HepG2 (cell line): ENCODE data around the gene ZBTB37. TPM values are rescaled to one million over a fixed set of nuclear protein-coding genes. Genes with fewer than 3 reads are reported as not detected.

Experiments
- FIP1L1 ChIP-seq: fragments of 200-400 bp; formaldehyde crosslinking; IDR thresholded peaks from 2 replicates; pipeline ENCODE4 v1.6.1; 2018; ENCODE audit warnings: low read depth, mild to moderate bottlenecking, low read length, moderate library complexity, borderline replicate concordance; ENCODE audit not compliant: insufficient read depth
- GATAD2A ChIP-seq: IDR thresholded peaks from 2 replicates; pipeline ENCODE4 v1.6.1; 2016
- KDM5A ChIP-seq: fragments of 200-600 bp; sonication (generic); IDR thresholded peaks from 2 replicates; pipeline ENCODE4 v1.7.0; 2018; ENCODE audit warnings: antibody characterized with exemption, mild to moderate bottlenecking, low read length, borderline replicate concordance
- NFIC ChIP-seq: IDR thresholded peaks from 2 replicates; pipeline ENCODE4 v1.6.1; 2012; ENCODE audit warnings: mild to moderate bottlenecking, low read length, inconsistent platforms
- NR2F2 ChIP-seq: IDR thresholded peaks from 2 replicates; pipeline ENCODE4 v1.6.1; 2012; ENCODE audit warnings: low read depth, inconsistent platforms, borderline replicate concordance
- RCOR2 ChIP-seq: IDR thresholded peaks from 2 replicates; pipeline ENCODE4 v1.6.1; 2016; ENCODE audit warnings: missing biosample characterization, missing genetic modification reagents
- TAF1 ChIP-seq: sonication (generic); formaldehyde crosslinking; IDR thresholded peaks from 2 replicates; pipeline ENCODE4 v1.4.0; 2020; ENCODE audit warnings: missing genetic modification reagents
- YY1 ChIP-seq: IDR thresholded peaks from 2 replicates; pipeline ENCODE4 v1.6.1; 2011; ENCODE audit warnings: low read length, low read depth, moderate library complexity, mild to moderate bottlenecking; ENCODE audit not compliant: insufficient read depth, insufficient replicate concordance
- ZBTB7B ChIP-seq: sonication (generic); formaldehyde crosslinking; IDR thresholded peaks from 2 replicates; pipeline ENCODE4 v1.4.0; 2020; ENCODE audit warnings: missing genetic modification reagents
- ZFP1 ChIP-seq: IDR thresholded peaks from 2 replicates; pipeline ENCODE4 v1.6.1; 2016
- ZNF3 ChIP-seq: IDR thresholded peaks from 2 replicates; pipeline ENCODE4 v1.7.0; 2017; ENCODE audit warnings: inconsistent platforms
- ZNF350 ChIP-seq: sonication (generic); formaldehyde crosslinking; IDR thresholded peaks from 2 replicates; pipeline ENCODE4 v1.4.0; 2020; ENCODE audit warnings: mild to moderate bottlenecking, low read depth, missing genetic modification reagents, borderline replicate concordance
- ZSCAN29 ChIP-seq: sonication (generic); formaldehyde crosslinking; conservative IDR thresholded peaks from 2 replicates; pipeline ENCODE4 v1.4.0; 2020; ENCODE audit warnings: mild to moderate bottlenecking, missing genetic modification reagents
- ZZZ3 ChIP-seq: sonication (generic); formaldehyde crosslinking; IDR thresholded peaks from 2 replicates; pipeline ENCODE4 v1.4.0; 2020; ENCODE audit warnings: missing genetic modification reagents, mild to moderate bottlenecking, borderline replicate concordance
- polyA plus RNA-seq, 8 experiments: library from polyadenylated mRNA; depleted of rRNA in 3 of 8; stranded (reverse) in 7 of 8; unstranded in 1 of 8; fragments of >200 nt; fragmentation: Illumina TruSeq in 4 of 8; extraction: Trizol in 4 of 8; gene quantifications; 2 replicates each; pipeline versions ENCODE4 v1.2.1 to v1.2.3, GENCODE V29; 2011 to 2016; ENCODE audit warnings: low read depth in 4 of 8, missing spikeins in 1 of 8, mixed read lengths in 1 of 8; ENCODE audit not compliant: insufficient read depth in 1 of 8
- total RNA-seq, 5 experiments: library from RNA; depleted of rRNA; stranded (reverse); fragments of >200 nt; fragmentation: Illumina TruSeq; extraction: Trizol; gene quantifications; 2 replicates each; pipeline ENCODE4 v1.2.3, GENCODE V29; 2016; ENCODE audit warnings: low read depth in 1 of 5
- TF ChIP-seq, protein P1 (sequence below), 2 experiments: fragments of 450-650 bp in 1 of 2; sonication (generic) in 1 of 2; formaldehyde crosslinking in 1 of 2; IDR thresholded peaks; 2 replicates each; pipeline versions ENCODE4 v1.6.1 to v1.8.0; 2016 to 2022; ENCODE audit warnings: antibody characterized with exemption in 1 of 2, mild to moderate bottlenecking in 1 of 2, missing genetic modification reagents in 1 of 2
- TF ChIP-seq, protein P2 (sequence below): IDR thresholded peaks from 2 replicates; pipeline ENCODE4 v1.6.1; 2018; ENCODE audit warnings: missing genetic modification reagents
- TF ChIP-seq, protein P3 (sequence below): sonication (generic); formaldehyde crosslinking; IDR thresholded peaks from 2 replicates; pipeline ENCODE4 v1.5.0; 2020; ENCODE audit warnings: missing genetic modification reagents
- TF ChIP-seq, protein P4 (sequence below): sonication (generic); formaldehyde crosslinking; IDR thresholded peaks from 2 replicates; pipeline ENCODE4 v1.8.1; 2023; ENCODE audit warnings: missing genetic modification reagents, mild to moderate bottlenecking, borderline replicate concordance

The ZBTB37 gene
- total and polyA plus RNA-seq, 2 of the 13 experiments (the other 11 are each of a cell fraction or from before 2014, with no cell fraction given): 2.6 to 7.7 TPM

DNA sequence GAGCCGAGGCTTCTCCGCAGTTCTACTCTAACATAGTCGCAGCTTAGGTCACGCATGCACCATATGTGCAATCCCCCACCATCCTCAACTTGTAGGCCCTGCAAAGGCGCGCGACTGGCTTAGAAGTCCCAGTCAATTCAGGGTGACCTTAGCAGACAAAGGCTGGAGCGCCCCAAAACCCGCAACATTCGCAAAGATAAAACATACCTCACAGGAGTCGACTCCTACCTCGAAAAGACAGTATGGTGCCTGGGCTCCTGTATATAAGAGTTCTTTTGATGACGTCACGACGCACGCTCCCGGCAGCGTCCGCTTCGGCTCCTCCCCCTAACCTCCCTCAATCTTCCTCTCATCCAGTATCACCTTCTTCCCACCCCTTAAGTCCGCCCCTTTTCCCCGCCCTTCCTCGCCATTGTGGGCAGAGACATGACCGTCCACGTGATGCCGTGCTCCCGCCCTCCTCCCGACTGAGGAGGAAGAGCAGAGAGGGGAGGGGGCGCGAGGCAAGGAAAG lies 371 bp upstream of the ZBTB37 start, which contains the start of gene GAS5 (continued):
- TF ChIP-seq, protein P1, sequence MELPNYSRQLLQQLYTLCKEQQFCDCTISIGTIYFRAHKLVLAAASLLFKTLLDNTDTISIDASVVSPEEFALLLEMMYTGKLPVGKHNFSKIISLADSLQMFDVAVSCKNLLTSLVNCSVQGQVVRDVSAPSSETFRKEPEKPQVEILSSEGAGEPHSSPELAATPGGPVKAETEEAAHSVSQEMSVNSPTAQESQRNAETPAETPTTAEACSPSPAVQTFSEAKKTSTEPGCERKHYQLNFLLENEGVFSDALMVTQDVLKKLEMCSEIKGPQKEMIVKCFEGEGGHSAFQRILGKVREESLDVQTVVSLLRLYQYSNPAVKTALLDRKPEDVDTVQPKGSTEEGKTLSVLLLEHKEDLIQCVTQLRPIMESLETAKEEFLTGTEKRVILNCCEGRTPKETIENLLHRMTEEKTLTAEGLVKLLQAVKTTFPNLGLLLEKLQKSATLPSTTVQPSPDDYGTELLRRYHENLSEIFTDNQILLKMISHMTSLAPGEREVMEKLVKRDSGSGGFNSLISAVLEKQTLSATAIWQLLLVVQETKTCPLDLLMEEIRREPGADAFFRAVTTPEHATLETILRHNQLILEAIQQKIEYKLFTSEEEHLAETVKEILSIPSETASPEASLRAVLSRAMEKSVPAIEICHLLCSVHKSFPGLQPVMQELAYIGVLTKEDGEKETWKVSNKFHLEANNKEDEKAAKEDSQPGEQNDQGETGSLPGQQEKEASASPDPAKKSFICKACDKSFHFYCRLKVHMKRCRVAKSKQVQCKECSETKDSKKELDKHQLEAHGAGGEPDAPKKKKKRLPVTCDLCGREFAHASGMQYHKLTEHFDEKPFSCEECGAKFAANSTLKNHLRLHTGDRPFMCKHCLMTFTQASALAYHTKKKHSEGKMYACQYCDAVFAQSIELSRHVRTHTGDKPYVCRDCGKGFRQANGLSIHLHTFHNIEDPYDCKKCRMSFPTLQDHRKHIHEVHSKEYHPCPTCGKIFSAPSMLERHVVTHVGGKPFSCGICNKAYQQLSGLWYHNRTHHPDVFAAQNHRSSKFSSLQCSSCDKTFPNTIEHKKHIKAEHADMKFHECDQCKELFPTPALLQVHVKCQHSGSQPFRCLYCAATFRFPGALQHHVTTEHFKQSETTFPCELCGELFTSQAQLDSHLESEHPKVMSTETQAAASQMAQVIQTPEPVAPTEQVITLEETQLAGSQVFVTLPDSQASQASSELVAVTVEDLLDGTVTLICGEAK (IDR thresholded peaks at IDR 0.05): no peak
- TF ChIP-seq, protein P1 (CRISPR knock-in tag; IDR thresholded peaks at IDR 0.05): peak; percentile 56
- TF ChIP-seq ZSCAN29 (CRISPR knock-in tag) (peak; percentile 47; the same call in 1 of the 2 replicates), FIP1L1 (0 out of 2 replicates have a peak, but pooled peaks have one; percentile 44), ZNF350 (CRISPR knock-in tag) (peak; percentile 73; the same call in 1 of the 2 replicates), GATAD2A (peak; percentile 22), NR2F2 (no peak), RCOR2 (CRISPR knock-in tag) (no peak), ZZZ3 (CRISPR knock-in tag) (peak; percentile 78; the same call in 1 of the 2 replicates), YY1 (peak; percentile 80), ZBTB7B (CRISPR knock-in tag) (no peak), ZFP1 (CRISPR knock-in tag) (no peak), TAF1 (CRISPR knock-in tag) (peak; percentile 94), ZNF3 (no peak), NFIC (no peak), KDM5A (no peak)
- TF ChIP-seq, protein P2, sequence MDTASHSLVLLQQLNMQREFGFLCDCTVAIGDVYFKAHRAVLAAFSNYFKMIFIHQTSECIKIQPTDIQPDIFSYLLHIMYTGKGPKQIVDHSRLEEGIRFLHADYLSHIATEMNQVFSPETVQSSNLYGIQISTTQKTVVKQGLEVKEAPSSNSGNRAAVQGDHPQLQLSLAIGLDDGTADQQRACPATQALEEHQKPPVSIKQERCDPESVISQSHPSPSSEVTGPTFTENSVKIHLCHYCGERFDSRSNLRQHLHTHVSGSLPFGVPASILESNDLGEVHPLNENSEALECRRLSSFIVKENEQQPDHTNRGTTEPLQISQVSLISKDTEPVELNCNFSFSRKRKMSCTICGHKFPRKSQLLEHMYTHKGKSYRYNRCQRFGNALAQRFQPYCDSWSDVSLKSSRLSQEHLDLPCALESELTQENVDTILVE: peak; percentile 22; the same call in 1 of the 2 replicates
- TF ChIP-seq, protein P3, sequence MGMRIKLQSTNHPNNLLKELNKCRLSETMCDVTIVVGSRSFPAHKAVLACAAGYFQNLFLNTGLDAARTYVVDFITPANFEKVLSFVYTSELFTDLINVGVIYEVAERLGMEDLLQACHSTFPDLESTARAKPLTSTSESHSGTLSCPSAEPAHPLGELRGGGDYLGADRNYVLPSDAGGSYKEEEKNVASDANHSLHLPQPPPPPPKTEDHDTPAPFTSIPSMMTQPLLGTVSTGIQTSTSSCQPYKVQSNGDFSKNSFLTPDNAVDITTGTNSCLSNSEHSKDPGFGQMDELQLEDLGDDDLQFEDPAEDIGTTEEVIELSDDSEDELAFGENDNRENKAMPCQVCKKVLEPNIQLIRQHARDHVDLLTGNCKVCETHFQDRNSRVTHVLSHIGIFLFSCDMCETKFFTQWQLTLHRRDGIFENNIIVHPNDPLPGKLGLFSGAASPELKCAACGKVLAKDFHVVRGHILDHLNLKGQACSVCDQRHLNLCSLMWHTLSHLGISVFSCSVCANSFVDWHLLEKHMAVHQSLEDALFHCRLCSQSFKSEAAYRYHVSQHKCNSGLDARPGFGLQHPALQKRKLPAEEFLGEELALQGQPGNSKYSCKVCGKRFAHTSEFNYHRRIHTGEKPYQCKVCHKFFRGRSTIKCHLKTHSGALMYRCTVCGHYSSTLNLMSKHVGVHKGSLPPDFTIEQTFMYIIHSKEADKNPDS (CRISPR knock-in tag): no peak
- TF ChIP-seq, protein P4, sequence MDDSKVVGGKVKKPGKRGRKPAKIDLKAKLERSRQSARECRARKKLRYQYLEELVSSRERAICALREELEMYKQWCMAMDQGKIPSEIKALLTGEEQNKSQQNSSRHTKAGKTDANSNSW (CRISPR knock-in tag): no peak
